ENCODE data around the gene FBXW7.
A peak's percentile ranks its signal among the peaks of the same experiment; 100 is the strongest.
"Not testable (repeated sequence)": the region's sequence is repeated elsewhere in the genome, so short reads cannot be mapped to it uniquely, and the experiment has no call there.

Gene FBXW7

GRCh38 chr4:152535903-152536544, at the start of gene FBXW7:
TSS of gene FBXW7 (minus strand) at chr4:152536092. CDS start at chr4:152411803, 124,289 bp downstream.
- DNase-seq, result peak; percentile 97 to 99

- DNase-seq, result no peak
These were observed 49.1 kb upstream of the FBXW7 start for GRCh38 chr4:152585023-152585441.

- DNase-seq, result no peak
These were observed 45.8 kb upstream of the FBXW7 start for GRCh38 chr4:152581536-152582160.

- DNase-seq, result no peak
These were observed 44.0 kb upstream of the FBXW7 start for GRCh38 chr4:152579916-152580315.

- DNase-seq, result no peak
These were observed 43.3 kb upstream of the FBXW7 start for GRCh38 chr4:152579107-152579764.

- no peak for DNase-seq
These were observed 42.8 kb upstream of the FBXW7 start for GRCh38 chr4:152578670-152579069.

- DNase-seq, result no peak
These were observed 42.0 kb upstream of the FBXW7 start for GRCh38 chr4:152577708-152578396.

GRCh38 chr4:152575533-152575932, 39.6 kb upstream of the FBXW7 start:
- no peak for DNase-seq

- DNase-seq, result no peak
These were observed 38.0 kb upstream of the FBXW7 start for GRCh38 chr4:152573861-152574260.

- DNase-seq, result no peak
These were observed 36.7 kb upstream of the FBXW7 start for GRCh38 chr4:152572417-152573086.

- DNase-seq, result no peak
These were observed 35.9 kb upstream of the FBXW7 start for GRCh38 chr4:152571770-152572169.

- no peak for DNase-seq
These were observed 35.4 kb upstream of the FBXW7 start for GRCh38 chr4:152571296-152571695.

GRCh38 chr4:152565333-152565732, 29.4 kb upstream of the FBXW7 start:
- no peak for DNase-seq

GRCh38 chr4:152564336-152564735, 28.4 kb upstream of the FBXW7 start:
- DNase-seq, result no peak

GRCh38 chr4:152563209-152563608, 27.3 kb upstream of the FBXW7 start:
- DNase-seq, result no peak

GRCh38 chr4:152559641-152560040, 23.7 kb upstream of the FBXW7 start:
- no peak for DNase-seq

- no peak for DNase-seq
These were observed 22.5 kb upstream of the FBXW7 start for GRCh38 chr4:152558396-152558795.

- DNase-seq, result no peak
These were observed 20.9 kb upstream of the FBXW7 start for GRCh38 chr4:152556834-152557233.

- DNase-seq, result no peak
These were observed 20.4 kb upstream of the FBXW7 start for GRCh38 chr4:152556283-152556682.

- no peak for DNase-seq
These were observed 18.9 kb upstream of the FBXW7 start for GRCh38 chr4:152554742-152555141.

GRCh38 chr4:152550687-152551086, 14.8 kb upstream of the FBXW7 start:
- DNase-seq, result not testable (repeated sequence)

GRCh38 chr4:152545088-152545487, 9.2 kb upstream of the FBXW7 start:
- no peak for DNase-seq

GRCh38 chr4:152544533-152544932, 8.6 kb upstream of the FBXW7 start:
- not testable (repeated sequence) for DNase-seq
